HEK293 (cell line): ENCODE measurements around the gene SCFD1.

ENCODE experiments used
- CTCF ChIA-PET: fragments of 350-600 bp; formaldehyde crosslinking; extraction: SDS; loops from one replicate; lab custom pipeline; 2021; ENCODE audit warnings: antibody characterized with exemption; lab: Yijun Ruan, JAX
- POLR2A ChIA-PET: fragments of 300-600 bp; formaldehyde crosslinking; extraction: SDS; loops from one replicate; lab custom pipeline; 2020; ENCODE audit warnings: antibody characterized with exemption, inconsistent platforms; lab: Yijun Ruan, JAX
- H3K27ac ChIP-seq: fragments of 200-500 bp; sonication (Bioruptor generic); 2 replicates; pipeline ENCODE4 v1.5.1; 2014; ENCODE audit warnings: low read depth, low read length, control low read depth, inconsistent platforms; ENCODE audit errors: extremely low read depth
- H3K36me3 ChIP-seq, 2 experiments: fragments of 200-500 bp in 1 of 2; sonication (Bioruptor generic) in 1 of 2; 1 replicate in 1 of 2; 2 replicates in 1 of 2; pipeline ENCODE4 v1.5.1; 2014 to 2017; ENCODE audit warnings: inconsistent platforms in 2 of 2, low read length in 2 of 2; ENCODE audit not compliant: control insufficient read depth in 2 of 2, insufficient read depth in 1 of 2
- H3K4me1 ChIP-seq: fragments of 200-500 bp; sonication (Bioruptor generic); 2 replicates; pipeline ENCODE4 v1.5.1; 2014; ENCODE audit warnings: mild to moderate bottlenecking, low read length, inconsistent platforms; ENCODE audit not compliant: control insufficient read depth, insufficient read depth
- H3K4me3 ChIP-seq: 2 replicates; pipeline ENCODE4 v1.5.1; 2011; ENCODE audit warnings: low read depth, mild to moderate bottlenecking, control low read depth, low read length, moderate library complexity
- H3K9me3 ChIP-seq: fragments of 200-500 bp; sonication (Bioruptor generic); 2 replicates; pipeline ENCODE4 v1.5.1; 2014; ENCODE audit warnings: low read depth, low read length, inconsistent platforms; ENCODE audit not compliant: control insufficient read depth, insufficient read depth
- RBAK ChIP-seq: fragments of 450-650 bp; formaldehyde crosslinking; IDR thresholded peaks from 2 replicates; pipeline ENCODE4 v1.5.1; 2016; ENCODE audit warnings: missing biosample characterization, missing genetic modification characterization
- SALL2 ChIP-seq: fragments of 450-650 bp; formaldehyde crosslinking; IDR thresholded peaks from 2 replicates; pipeline ENCODE4 v1.5.0; 2017; ENCODE audit warnings: missing biosample characterization, mild to moderate bottlenecking, missing genetic modification characterization, borderline replicate concordance
- ZFP41 ChIP-seq: fragments of 450-650 bp; formaldehyde crosslinking; IDR thresholded peaks from 2 replicates; pipeline ENCODE4 v1.5.1; 2016; ENCODE audit warnings: missing biosample characterization, missing genetic modification characterization, borderline replicate concordance
- ZFP69B ChIP-seq: fragments of 450-650 bp; formaldehyde crosslinking; IDR thresholded peaks from 2 replicates; pipeline ENCODE4 v1.5.1; 2016; ENCODE audit warnings: missing biosample characterization, missing genetic modification characterization
- ZNF133 ChIP-seq: fragments of 450-650 bp; formaldehyde crosslinking; IDR thresholded peaks from 2 replicates; pipeline ENCODE4 v1.5.1; 2016; ENCODE audit warnings: missing biosample characterization, missing genetic modification characterization
- ZNF157 ChIP-seq: fragments of 450-650 bp; formaldehyde crosslinking; IDR thresholded peaks from 2 replicates; pipeline ENCODE4 v1.5.1; 2016; ENCODE audit warnings: missing biosample characterization, missing genetic modification characterization
- ZNF19 ChIP-seq: fragments of 450-650 bp; formaldehyde crosslinking; IDR thresholded peaks from 2 replicates; pipeline ENCODE4; 2016; ENCODE audit warnings: missing biosample characterization, missing genetic modification characterization, low read depth
- ZNF266 ChIP-seq: fragments of 450-650 bp; formaldehyde crosslinking; IDR thresholded peaks from 2 replicates; pipeline ENCODE4 v1.5.1; 2016; ENCODE audit warnings: missing biosample characterization, missing genetic modification characterization, low read depth
- ZNF394 ChIP-seq: fragments of 450-650 bp; formaldehyde crosslinking; IDR thresholded peaks from 2 replicates; pipeline ENCODE4 v1.5.1; 2016; ENCODE audit warnings: missing biosample characterization, missing genetic modification characterization, mild to moderate bottlenecking, moderate library complexity, borderline replicate concordance
- ZNF473 ChIP-seq: fragments of 450-650 bp; formaldehyde crosslinking; IDR thresholded peaks from 2 replicates; pipeline ENCODE4 v1.5.1; 2017; ENCODE audit warnings: missing biosample characterization, missing genetic modification characterization
- ZNF501 ChIP-seq: fragments of 450-650 bp; formaldehyde crosslinking; IDR thresholded peaks from 2 replicates; pipeline ENCODE4 v1.5.1; 2016; ENCODE audit warnings: missing biosample characterization, missing genetic modification characterization
- ZNF558 ChIP-seq: fragments of 450-650 bp; formaldehyde crosslinking; IDR thresholded peaks from 2 replicates; pipeline ENCODE4 v1.5.1; 2016; ENCODE audit warnings: missing biosample characterization, missing genetic modification characterization
- ZNF626 ChIP-seq: fragments of 450-650 bp; sonication (Bioruptor Pico); formaldehyde crosslinking; IDR thresholded peaks from 2 replicates; pipeline ENCODE4 v1.5.1; 2018; ENCODE audit warnings: missing biosample characterization, missing genetic modification characterization, inconsistent platforms
- ZNF658 ChIP-seq: fragments of 450-650 bp; formaldehyde crosslinking; IDR thresholded peaks from 2 replicates; pipeline ENCODE4; 2016; ENCODE audit warnings: missing biosample characterization, missing genetic modification characterization
- ZNF776 ChIP-seq: fragments of 450-650 bp; formaldehyde crosslinking; IDR thresholded peaks from 2 replicates; pipeline ENCODE4 v1.5.0; 2017; ENCODE audit warnings: missing biosample characterization, missing genetic modification characterization, borderline replicate concordance
- ZNF785 ChIP-seq: fragments of 450-650 bp; formaldehyde crosslinking; IDR thresholded peaks from 2 replicates; pipeline ENCODE4 v1.5.1; 2016; ENCODE audit warnings: missing biosample characterization, missing genetic modification characterization
- TF ChIP-seq, protein P1 (sequence below): fragments of 450-650 bp; formaldehyde crosslinking; optimal IDR thresholded peaks from 2 replicates; pipeline ENCODE3; 2016; ENCODE audit warnings: missing biosample characterization, mild to moderate bottlenecking, missing genetic modification characterization
- TF ChIP-seq, protein P2 (sequence below): fragments of 450-650 bp; formaldehyde crosslinking; IDR thresholded peaks from 2 replicates; pipeline ENCODE4 v1.5.1; 2016; ENCODE audit warnings: missing biosample characterization, missing genetic modification characterization
- TF ChIP-seq, protein P3 (sequence below): fragments of 450-650 bp; formaldehyde crosslinking; IDR thresholded peaks from 2 replicates; pipeline ENCODE4 v1.5.1; 2017; ENCODE audit warnings: missing biosample characterization, missing genetic modification characterization
- TF ChIP-seq, protein P4 (sequence below): fragments of 450-650 bp; formaldehyde crosslinking; IDR thresholded peaks from 2 replicates; pipeline ENCODE4 v1.5.1; 2017; ENCODE audit warnings: missing biosample characterization, missing genetic modification characterization
- TF ChIP-seq, protein P5 (sequence below): fragments of 450-650 bp; formaldehyde crosslinking; IDR thresholded peaks from 2 replicates; pipeline ENCODE4 v1.5.1; 2016; ENCODE audit warnings: missing biosample characterization, missing genetic modification characterization

The SCFD1 gene

DNA sequence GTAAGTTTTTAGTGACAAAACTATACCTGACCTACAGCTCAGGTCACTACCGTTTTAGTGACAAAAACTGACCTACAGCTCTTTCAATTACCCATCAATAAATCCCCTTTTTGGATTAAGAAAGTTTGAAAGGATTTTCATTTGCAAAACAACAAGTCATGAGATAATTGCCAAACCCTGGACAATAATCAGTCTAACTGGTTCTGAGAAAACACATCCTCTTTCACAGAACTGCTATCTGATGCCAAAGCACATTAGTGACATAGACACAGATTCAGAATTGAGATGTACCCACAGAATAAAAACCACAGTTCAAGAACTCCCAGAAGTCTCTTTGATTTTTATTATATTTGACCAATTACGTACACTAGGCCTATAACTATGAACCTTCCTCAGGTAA, 126.2 kb downstream of the SCFD1 start:
- POLR2A ChIA-PET: no interaction called here
- Histone ChIP-seq H3K4me3 (no peak overlapping the region), H3K36me3 (no peaks in the 10 kb centered on the region), H3K27ac (no peak overlapping the region), H3K4me1 (no peaks in the 10 kb centered on the region), H3K9me3 (no peaks in the 10 kb centered on the region)
- CTCF ChIA-PET: no interaction called here
- TF ChIP-seq ZNF394 (tag by site-specific recombination) (no peak), SALL2 (no peak), ZNF626 (tag by site-specific recombination) (no peak), RBAK (tag by site-specific recombination) (no peak)
- TF ChIP-seq, protein P1, sequence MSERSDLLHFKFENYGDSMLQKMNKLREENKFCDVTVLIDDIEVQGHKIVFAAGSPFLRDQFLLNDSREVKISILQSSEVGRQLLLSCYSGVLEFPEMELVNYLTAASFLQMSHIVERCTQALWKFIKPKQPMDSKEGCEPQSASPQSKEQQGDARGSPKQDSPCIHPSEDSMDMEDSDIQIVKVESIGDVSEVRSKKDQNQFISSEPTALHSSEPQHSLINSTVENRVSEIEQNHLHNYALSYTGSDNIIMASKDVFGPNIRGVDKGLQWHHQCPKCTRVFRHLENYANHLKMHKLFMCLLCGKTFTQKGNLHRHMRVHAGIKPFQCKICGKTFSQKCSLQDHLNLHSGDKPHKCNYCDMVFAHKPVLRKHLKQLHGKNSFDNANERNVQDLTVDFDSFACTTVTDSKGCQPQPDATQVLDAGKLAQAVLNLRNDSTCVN: no peak
- TF ChIP-seq, protein P2, sequence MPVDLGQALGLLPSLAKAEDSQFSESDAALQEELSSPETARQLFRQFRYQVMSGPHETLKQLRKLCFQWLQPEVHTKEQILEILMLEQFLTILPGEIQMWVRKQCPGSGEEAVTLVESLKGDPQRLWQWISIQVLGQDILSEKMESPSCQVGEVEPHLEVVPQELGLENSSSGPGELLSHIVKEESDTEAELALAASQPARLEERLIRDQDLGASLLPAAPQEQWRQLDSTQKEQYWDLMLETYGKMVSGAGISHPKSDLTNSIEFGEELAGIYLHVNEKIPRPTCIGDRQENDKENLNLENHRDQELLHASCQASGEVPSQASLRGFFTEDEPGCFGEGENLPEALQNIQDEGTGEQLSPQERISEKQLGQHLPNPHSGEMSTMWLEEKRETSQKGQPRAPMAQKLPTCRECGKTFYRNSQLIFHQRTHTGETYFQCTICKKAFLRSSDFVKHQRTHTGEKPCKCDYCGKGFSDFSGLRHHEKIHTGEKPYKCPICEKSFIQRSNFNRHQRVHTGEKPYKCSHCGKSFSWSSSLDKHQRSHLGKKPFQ (tag by site-specific recombination): no peak
- TF ChIP-seq, protein P3, sequence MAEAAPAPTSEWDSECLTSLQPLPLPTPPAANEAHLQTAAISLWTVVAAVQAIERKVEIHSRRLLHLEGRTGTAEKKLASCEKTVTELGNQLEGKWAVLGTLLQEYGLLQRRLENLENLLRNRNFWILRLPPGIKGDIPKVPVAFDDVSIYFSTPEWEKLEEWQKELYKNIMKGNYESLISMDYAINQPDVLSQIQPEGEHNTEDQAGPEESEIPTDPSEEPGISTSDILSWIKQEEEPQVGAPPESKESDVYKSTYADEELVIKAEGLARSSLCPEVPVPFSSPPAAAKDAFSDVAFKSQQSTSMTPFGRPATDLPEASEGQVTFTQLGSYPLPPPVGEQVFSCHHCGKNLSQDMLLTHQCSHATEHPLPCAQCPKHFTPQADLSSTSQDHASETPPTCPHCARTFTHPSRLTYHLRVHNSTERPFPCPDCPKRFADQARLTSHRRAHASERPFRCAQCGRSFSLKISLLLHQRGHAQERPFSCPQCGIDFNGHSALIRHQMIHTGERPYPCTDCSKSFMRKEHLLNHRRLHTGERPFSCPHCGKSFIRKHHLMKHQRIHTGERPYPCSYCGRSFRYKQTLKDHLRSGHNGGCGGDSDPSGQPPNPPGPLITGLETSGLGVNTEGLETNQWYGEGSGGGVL (tag by site-specific recombination): no peak

DNA sequence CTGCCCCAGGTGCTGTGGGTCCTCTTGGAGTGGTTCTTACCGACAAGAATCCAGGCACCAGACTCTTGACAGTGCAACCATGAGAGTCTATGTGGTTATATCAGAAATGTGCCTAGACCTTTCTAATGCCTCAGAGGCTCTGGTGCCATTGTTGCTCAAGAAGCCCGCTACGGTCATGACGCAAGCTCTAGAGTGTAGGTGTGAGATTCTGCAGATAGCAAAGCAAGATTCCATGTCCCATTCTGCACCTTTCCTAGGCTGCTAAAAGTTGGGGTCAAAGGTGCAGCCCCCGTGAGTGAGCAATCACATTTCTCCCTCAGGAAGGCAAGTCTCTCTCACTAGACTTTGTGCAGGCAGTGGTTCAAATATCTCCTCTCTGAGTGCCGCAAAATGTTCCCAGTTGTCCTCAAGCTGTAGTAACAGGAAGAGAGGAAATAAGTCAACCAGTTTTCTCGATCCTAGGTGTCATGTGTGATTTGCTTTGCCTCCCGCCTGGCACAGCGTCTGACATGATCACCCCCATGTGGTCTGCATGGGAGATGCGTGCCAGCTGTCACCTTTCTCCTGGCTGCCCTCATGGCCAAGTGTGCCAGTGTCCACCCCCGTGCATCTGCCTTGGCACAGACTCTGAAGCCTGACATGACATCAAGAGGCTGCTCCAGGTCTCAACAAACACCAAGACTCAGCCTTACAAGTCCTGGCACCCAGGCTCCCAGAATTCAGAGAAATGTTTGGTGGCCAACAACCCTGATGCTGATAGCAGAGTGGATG, 129.7 kb downstream of the SCFD1 start:
- Histone ChIP-seq H3K36me3 (no peaks in the 10 kb centered on the region), H3K27ac (no peak overlapping the region), H3K4me1 (no peaks in the 10 kb centered on the region), H3K9me3 (no peaks in the 10 kb centered on the region), H3K4me3 (no peak overlapping the region)
- CTCF ChIA-PET: interaction anchor here (1.2 kb wide), 1 partner anchor 60 kb away, joined by 3 read pairs; no protein-coding TSS in a partner anchor
- POLR2A ChIA-PET: no interaction called here
- TF ChIP-seq, protein P4, sequence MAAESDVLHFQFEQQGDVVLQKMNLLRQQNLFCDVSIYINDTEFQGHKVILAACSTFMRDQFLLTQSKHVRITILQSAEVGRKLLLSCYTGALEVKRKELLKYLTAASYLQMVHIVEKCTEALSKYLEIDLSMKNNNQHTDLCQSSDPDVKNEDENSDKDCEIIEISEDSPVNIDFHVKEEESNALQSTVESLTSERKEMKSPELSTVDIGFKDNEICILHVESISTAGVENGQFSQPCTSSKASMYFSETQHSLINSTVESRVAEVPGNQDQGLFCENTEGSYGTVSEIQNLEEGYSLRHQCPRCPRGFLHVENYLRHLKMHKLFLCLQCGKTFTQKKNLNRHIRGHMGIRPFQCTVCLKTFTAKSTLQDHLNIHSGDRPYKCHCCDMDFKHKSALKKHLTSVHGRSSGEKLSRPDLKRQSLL: no peak
- TF ChIP-seq ZNF785: no peak

DNA sequence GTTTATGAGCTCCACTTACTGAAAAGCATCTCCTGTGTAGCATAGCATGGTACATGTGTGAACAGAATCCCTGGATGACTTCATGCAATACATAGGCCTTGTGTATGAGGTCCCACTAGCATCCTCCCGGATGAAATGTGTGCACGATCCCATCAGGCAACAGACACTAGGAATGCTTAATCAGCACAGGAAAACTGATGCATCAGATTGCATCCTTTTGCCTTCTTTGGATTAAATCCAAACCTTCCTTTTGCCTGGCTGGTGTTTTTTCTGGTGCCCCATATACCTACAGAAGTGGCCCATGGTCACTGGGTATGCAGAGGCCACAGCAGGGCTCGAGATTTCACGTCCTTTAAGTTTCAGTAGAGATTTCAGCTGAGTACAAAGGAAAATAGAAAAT, 131.3 kb downstream of the SCFD1 start:
- ChIA-PET CTCF (interaction anchor here (0.5 to 1.1 kb wide), 3 partner anchors 13 to 232 kb away, joined by 3 to 5 read pairs (median 4); no protein-coding TSS in a partner anchor), POLR2A (no interaction called here)
- Histone ChIP-seq H3K27ac (no peak overlapping the region), H3K36me3 (no peaks in the 10 kb centered on the region)
- TF ChIP-seq ZNF626 (tag by site-specific recombination) (no peak), ZFP69B (tag by site-specific recombination) (no peak)
- TF ChIP-seq, all 188 proteins: peak for 0
- H3K9me3 ChIP-seq: no peaks in the 10 kb centered on the region
- H3K4me3 ChIP-seq: no peak overlapping the region
- H3K4me1 ChIP-seq: no peaks in the 10 kb centered on the region

DNA sequence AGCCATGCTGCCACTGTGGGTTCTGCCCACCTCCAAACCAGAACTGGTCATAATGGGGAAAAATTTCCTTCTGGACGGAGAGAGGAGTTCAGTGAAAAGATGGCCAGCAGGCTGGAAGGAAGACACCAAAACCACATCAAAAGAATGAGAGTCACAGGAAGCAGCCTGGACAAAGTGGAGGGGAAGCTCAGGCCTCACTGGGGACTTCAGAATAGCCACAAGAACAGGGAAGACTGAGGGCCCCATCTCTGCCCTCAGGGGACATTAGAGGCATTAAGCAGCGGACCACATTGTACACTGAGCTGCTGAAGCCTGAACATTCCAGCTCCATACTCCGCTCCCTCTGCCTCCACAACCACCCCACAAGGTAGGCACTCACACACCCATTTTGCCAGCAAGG, 132.7 kb downstream of the SCFD1 start:
- CTCF ChIA-PET: no interaction called here
- no peaks in the 10 kb centered on the region for H3K36me3 ChIP-seq
- no peak overlapping the region for H3K27ac ChIP-seq
- H3K4me3 ChIP-seq: no peak overlapping the region
- H3K9me3 ChIP-seq: no peaks in the 10 kb centered on the region
- POLR2A ChIA-PET: no interaction called here
- H3K4me1 ChIP-seq: no peaks in the 10 kb centered on the region
- no peak for TF ChIP-seq ZNF558
- no peak for TF ChIP-seq ZNF658
- TF ChIP-seq ZNF501 (tag by site-specific recombination): no peak
- no peak for TF ChIP-seq ZNF133 (tag by site-specific recombination)
- TF ChIP-seq ZNF157 (tag by site-specific recombination): no peak
- no peak for TF ChIP-seq ZNF19 (tag by site-specific recombination)
- no peak for TF ChIP-seq ZNF776
- no peak for TF ChIP-seq ZNF473 (tag by site-specific recombination)
- no peak for TF ChIP-seq ZFP41 (tag by site-specific recombination)
- TF ChIP-seq, protein P5, sequence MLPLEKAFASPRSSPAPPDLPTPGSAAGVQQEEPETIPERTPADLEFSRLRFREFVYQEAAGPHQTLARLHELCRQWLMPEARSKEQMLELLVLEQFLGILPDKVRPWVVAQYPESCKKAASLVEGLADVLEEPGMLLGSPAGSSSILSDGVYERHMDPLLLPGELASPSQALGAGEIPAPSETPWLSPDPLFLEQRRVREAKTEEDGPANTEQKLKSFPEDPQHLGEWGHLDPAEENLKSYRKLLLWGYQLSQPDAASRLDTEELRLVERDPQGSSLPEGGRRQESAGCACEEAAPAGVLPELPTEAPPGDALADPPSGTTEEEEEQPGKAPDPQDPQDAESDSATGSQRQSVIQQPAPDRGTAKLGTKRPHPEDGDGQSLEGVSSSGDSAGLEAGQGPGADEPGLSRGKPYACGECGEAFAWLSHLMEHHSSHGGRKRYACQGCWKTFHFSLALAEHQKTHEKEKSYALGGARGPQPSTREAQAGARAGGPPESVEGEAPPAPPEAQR: no peak
- no peak for TF ChIP-seq ZNF266 (tag by site-specific recombination)
